ENCODE measurements around the gene PPP2R5C.

The PPP2R5C gene

DNA sequence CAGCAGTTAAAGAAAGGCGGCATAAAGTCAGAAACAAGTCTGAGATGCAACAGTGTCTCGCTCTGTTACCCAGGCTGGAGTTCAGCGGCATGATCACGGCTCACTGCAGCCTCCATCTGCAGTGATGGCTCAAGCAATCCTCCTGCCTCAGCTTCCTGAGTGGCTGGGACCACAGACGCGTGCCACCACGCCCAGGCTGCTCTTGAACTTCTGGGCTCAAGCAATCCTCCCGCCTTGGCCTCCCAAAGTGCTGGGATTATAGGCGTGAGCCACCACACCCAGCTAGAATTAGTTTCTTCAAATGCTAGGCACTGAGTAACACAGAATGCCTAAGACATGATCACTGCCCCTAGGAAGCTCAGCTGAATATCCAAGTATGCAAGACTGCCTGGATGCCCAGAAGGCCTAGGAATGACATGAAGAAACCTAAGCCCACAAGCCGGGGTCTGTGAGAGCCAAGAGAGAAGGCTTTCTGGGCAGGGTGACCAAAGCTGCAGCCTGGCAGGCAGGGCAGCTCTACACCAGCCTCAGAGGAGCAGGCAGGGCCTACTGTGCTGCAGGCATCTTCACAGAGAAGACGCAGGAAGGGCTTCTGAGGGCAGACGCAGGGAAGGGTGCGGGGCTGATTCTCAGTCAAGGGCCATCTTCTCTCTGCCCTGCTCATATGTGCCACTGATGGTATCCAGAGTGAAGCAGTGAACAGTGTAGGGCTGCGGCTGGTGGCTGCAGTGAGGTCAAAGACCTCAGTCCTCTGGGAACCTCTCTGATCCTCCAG, 4.3 kb upstream of the PPP2R5C start:
- DNase-seq: no peak

DNA sequence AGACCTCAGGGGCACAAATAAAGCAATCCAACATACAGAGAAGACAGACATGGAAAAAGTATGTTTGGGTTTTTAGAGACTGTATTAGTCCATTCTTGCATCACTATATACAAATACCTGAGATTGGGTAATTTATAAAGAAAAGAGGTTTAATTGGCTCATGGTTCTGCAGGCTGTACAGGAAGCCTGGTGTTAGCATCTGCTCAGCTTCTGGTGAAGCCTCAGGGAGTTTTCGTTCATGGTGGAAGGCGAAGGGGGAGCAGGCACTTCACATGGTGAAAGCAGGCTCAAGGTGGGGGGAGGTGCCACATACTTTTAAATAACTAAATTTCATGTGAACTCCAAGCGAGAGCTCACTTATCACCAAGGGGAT, 3.7 kb upstream of the PPP2R5C start:
- DNase-seq: no peak

DNA sequence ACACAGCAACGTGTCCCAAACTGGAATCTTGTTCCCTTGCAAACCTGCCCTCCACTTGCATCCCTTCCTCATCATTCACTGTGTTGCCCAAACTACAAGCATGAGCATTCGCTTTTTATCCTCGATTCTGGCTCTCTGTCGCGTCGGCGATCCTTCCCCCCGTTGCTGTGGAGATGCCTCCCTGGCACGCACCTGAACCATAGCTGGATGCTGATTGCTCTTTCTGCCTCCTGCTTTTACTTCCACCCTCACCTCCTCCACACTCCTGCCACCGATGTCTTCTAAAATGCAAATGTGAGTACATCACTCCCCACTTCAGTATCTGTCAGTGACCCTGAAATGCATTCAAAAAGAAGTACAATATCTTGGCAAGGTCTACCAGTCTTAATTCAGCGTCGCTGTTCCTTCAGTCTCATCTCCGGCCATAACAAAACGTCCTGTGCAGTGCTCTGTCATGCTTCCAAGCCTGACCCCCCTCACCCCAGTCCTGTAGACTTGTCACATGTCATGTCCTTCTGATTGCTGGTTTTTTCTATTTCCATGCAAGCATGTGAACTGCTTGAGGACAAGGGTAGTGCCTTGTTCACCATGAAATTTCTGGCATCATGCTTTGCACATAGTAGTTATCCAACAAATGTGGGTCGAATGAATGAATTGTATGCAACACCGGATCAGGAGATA, 2.5 kb upstream of the PPP2R5C start:
- DNase-seq: no peak

DNA sequence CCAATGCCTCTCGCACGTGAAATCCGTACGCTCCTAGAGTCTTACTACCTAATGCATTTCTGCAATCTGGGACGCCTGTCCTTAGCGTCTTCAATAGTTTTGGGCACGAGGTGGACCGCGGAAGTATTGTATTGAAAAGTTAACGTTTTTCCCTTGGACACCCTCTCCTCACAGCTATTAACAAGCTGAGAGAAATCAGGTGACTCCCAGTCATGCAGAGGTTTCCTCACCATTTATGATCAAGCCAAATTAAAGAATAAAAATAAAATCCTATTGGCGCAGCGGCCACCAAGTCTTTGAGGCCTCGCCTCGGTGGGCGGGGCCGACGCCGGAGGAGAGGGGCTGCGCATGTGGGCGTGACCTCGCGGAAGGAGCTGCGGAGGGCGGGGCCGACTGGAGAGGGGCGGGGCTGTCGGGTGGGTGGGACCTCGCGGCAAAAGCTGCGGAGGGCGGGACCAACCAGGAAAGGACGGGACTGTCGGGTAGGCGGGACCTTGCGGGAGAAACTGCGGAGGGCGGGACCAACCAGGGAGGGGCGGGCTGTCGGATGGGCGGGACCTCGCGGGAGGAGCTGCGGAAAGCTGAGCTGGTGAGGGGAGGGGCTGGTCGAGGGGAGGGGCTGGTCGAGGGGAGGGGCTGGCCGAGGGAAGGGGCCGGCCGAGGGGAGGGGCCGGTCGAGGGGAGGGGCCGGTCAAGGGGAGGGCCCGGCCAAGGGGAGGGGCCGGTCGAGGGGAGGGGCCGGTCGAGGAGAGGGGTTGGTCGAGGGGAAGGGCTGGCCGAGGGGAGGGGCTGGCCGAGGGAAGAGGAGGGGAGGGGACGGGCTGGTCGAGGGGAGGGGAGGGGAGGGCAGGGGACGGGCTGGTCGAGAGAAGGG, 1.1 kb upstream of the PPP2R5C start:
- DNase-seq: peak; percentile 92

DNA sequence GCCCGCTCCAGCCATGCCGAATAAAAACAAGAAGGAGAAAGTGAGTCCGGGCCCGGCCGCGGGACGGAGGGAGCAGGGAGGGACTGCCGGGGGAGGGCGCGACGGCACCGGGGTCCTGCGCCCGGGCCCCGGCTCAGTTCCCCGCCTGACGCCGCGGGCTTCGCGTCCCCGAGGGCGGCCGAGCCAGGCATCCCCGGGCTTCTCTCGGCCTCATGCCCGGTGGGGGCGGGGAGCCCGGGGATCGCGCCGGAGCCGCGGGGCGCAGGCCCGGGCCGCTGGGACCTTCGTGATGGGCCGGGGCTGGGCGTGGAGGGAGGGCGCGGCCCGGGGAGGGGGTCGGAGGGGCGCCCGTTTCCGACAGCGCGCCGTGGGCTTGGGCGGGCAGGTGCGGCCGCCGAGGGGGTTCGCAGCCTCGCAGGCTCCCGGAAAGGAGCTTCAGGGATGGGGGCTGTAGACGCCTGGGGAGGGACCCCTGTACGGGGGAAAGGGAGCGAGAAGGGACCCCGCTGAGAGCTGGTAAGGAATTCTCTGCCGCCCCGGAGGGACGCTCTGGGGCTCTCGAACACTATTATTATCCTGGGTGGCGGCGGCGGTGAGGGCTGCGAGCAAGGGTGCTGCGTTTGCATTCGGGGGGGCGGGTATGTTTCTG, 496 bp downstream of the PPP2R5C start:
- DNase-seq: peak; percentile 6

DNA sequence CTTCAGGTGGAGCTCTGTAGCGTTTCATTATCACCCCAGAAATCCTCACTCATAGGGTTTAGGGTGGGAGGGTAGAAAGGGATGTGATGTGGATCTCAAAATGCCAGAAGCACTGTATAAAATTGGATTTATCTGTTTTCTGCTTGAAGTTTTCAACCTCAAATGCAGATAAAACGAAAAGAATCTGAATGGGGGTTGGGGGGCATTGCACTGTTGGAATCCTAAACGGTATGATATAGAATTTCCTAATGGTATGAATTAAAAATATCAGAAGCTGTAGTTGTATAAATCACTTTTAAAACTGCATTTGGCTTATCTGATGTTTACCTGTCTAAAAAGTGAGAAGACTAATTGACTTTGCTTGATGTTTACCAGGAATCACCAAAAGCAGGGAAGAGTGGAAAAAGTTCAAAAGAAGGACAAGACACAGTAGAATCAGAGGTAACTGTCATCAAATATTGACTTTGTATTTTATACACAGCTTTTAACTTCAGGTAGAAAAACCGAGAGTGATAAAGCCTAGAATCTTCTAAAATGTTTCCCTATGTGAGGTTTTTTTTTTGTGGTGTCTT, 1.1 kb downstream of the PPP2R5C start:
- no peak for DNase-seq

DNA sequence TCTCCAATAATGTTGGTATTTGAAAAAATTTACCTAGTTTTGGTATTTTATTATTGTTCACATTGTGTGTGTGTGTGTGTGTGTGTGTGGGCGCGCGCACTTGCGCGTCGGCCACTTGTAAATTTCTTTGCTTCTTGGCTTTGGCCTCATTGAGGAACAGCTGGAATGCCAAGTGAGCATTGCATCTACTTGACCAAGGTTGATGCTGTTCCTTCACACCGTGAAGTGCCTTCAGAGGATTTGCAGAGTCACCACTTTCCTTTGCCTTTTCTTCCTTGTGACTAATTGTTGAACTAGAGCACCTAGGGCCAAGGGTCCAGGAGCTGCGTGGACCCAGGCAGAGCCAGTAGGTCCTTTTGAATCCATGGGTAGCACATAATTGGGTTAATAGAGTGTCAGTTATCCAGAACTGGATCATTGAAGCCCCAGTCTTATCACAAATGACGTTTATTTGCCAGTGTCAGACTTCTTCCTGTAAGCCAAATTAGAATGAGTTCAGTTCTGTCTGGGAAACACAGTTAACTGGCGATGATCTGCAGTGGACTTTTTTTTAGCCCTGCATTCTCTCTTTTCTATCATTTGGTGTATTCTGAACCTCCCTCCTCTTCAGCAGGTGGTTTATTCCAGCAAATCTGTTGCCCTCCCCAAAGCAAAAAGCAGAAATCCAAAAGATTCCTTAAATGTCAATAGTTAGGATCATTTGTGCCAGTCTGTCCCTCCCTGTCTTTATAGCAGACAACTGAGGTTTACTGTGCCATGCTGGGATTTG, 2.6 kb downstream of the PPP2R5C start:
- no peak for DNase-seq

DNA sequence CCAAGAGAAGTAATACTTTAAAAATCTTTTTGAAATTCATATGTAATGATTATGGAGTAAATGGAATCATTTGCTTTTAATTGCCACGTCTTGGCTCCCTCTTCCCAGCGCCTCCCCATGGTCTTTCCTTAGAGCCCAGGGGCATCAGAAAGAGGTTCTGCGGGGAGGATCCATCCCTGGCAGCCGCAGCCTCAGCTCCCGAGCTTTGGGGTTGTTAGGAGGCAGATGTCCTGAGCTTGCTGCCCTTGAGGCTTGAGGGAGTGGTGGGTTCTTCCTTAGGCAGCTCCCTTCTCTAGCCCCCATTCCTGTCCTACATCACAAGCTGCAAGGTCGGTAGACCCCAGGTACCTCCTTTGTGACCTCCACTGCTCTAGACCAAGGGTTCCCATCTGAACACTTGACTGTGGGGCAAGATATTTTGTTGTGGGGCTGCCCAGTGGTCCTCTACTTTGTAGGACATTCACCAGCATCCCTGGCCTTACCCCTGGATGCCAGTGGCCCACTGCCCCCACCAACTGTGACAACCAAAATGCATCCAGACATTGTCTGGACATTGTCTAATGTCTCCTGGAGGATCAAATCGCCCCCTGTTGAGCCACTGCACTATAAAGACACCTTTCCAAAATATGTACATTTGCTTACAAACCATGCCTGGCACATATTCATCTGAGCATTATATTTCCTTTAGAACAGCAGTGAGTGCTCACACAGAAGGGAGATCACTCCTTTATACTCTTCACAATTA, 6.3 kb downstream of the PPP2R5C start:
- DNase-seq: no peak

DNA sequence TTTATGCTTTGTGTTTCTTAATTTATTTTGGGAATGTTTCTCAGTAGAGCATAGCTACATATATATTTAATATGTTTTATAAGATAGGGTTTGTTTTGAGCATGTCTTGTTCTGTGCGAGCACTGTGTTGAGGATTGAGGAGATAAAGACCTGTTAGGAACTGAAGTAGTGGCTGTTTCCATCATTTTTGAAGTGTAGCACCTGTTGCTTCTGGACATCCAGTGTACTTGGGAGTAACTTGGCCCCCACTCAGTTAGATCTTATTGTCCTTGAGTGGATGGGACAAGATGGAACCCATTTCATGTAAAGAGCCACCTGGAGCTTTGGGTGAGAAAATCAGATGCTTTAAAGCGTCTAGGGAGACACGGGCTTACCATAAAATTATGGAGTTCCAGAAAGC, 8.7 kb downstream of the PPP2R5C start:
- no peak for DNase-seq

DNA sequence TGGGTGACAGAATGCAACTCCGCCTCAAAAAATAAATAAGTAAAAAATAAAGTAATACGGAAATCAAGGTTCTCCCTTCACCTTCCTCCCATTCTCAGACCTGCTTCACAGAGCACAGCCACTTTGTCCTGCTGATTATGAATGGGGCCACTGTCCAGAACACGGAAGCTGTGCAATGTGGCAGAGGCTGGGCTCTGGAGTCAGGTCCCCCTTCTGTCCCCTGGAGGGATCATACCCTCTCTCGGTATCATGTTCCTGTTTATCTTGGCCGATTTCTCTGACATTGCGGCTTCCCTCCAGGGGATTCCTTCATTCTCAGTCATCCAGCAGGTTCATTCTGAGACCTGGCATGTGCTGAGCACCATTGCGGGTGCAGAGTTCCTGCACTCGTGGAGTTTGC, 11.3 kb downstream of the PPP2R5C start:
- DNase-seq: no peak

DNA sequence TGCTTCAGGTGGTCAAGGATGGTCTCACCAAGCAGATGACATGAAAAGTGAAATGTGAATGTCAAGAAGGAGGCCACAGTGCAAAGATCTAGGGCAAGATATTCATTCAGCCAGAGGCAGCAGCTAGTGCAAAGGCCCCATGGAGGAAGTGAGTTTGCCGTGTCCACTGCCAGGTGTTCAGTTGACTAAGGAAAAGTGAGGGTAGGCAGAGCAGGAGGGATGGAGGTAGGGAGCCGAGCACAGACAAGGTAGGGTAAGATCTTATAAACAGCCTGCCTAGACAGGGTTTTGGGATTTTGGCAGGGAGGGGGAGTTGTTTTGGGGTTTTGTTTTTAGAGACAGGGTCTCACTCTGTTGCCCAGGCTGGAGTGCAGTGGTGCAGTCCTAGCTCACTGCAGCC, 11.9 kb downstream of the PPP2R5C start:
- DNase-seq: no peak

DNA sequence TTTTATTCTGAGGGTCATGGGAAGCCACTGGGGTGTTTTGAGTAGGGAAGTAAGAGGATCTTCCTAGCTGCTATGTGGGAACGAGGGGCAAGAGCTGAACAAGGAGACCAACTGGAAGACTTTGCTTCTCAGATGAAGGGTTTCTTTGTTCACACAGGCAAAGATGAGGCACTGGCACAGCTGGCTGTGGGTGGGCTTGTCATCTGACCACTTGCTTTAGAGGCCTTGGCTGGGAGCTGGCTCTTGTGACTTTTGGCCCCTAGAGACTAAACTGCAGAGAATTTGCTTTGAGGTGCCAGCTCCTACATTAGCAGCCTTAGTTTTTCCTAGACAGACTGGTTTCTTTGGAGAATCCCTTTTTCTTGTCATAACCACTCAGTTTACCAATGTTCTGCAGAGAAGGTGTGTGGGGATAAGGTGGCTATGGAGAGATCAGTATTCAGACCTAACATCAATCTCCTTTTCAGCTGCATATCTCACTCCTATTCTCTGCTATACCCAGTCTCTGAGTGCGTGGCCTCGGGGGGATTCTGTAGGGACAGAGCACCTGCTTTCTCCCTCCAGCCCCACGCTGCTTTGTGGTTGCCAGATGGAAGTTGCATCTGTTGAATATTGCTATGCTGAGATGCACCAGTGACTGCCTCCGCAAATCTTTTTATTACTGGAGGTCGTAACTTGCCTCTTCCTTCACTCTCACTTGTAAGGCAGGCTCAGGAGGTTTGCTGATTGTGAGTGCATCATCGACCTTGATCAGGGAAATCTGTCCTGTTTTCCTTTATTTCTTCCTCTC, 12.7 kb downstream of the PPP2R5C start:
- DNase-seq: peak; percentile 11

DNA sequence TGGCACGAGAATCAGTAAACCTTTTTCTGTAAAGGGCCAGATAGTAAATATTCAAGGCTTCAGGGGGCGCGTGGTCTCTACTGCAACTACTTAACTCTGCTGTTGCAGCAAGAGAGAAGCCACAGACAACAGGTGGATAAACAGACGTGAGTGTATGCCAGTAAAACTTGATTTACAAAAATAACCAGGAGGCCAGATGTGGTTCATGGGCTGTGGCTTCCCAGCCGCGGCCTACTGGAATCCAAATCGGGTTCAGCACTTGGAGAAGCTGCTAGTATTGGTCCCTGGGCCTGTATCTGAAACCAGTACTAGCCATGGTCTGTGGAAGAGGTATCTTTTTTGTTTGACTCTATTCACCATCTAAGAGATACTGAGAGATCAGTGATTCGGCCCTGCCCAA, 13.3 kb downstream of the PPP2R5C start:
- no peak for DNase-seq

DNA sequence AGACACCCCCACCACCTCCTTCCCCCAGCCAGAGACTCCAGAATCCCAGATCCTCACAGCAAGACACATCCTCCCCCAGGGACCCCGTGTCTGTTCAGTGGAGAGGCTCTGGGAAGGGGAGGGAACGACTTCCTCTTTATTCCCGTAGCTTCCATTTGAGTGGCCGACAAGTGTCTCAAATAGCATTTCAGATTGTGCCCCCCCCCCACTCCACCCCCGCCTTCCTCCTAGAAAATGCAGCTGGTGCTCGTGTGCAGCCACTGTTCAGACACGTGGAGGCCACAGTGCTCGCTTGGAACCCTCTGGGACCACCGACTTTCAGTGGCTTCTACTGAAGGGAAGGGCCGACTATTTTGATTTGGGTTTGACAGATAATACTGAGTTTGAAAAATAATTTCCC, 14.3 kb downstream of the PPP2R5C start:
- no peak for DNase-seq

DNA sequence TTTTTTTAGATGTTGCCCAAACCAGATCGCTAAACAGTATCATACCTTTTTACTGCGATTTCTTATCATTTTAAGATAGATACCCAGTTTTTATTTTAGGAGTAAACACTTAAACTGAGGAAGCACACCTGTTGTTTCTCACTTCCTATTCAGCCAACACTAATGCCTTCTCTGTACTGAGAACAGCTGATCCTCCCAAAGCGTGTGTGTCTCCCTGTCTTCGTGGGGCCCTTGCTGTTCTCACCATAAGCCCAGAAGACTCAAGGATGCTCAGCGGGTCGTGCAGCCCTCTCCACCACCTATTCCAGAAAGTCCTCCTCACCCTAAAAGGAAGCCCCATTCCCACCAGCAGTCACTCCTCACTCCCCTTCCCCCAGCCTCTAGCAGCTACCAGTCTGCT, 14.8 kb downstream of the PPP2R5C start:
- DNase-seq: no peak

DNA sequence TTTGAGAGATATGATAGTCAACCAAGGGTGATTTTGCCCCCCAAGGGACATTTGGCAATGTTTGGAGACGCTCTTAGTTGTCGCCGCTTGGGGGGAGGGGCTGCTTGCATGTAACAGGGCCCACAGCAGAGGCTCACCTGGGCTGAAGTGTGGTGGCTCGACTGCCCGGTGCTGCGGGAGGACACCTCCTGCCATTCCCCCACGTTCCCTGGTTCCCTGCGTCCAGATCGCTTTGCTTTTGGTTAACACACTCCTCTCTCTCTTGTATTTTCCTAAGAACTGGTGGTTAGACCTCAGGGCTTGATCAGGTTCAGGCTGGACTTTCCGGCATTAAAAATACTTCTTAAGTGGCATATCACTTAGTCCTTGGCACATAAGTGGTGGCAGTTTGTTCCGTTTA, 18.9 kb downstream of the PPP2R5C start:
- DNase-seq: no peak

DNA sequence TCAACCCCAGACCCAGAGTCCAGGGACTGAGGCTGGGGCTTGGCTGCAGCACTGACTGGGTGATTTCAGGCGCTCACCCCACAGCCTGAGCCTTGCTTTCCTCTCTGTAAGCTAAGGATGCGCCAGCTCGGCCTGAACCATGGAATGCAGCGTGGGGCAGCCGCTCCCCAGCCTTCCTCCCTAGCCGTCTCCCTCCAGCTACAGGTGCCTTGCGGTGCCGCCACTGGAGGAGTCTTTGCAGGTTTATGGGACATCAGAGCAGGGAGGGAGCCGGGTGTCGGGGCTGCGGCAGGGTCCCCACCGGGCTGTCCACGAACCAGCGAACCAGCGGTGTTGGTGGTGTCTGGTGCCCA, 19.4 kb downstream of the PPP2R5C start:
- DNase-seq: no peak

DNA sequence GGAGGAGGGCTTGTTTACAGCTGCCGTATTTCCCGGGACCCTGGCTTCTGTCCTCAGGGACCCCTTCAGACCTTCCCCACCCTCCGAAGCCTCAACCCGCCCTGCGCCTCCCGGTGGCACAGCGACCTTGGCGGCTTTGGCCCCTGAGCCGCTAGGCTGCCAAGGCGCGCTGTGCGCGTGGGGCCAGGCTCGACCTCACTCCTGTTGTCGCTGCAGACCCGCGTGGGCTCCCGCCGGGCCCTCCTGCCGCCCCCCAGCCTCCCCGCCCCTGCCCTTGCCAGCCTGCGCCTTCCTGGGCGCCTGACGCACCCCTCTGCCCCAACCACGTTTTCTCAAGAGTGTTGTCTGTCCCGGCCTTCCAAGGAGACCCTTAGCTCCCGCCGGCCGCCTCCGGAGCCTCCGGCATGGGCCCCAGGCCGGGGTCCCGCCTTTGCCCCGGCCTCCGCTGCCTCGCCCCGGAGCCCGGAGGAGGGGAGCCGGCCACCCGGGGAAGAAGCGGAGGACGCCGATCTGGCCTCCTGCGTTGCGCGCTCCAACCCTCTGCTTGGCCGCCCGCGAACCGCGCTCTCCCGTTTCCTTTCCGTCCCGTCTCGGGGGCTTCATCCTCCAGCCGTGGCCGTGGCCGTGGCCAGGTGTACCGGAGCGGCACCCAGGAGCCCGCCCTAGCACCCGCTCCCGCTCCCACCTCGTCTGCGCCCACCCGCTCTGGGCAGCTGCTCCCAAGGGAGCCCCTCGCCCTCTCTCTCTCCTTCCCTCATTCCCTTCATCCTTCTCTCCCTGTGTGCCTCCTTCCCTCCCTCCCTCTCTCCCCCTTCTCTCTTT, 19.9 kb downstream of the PPP2R5C start:
- DNase-seq: no peak

DNA sequence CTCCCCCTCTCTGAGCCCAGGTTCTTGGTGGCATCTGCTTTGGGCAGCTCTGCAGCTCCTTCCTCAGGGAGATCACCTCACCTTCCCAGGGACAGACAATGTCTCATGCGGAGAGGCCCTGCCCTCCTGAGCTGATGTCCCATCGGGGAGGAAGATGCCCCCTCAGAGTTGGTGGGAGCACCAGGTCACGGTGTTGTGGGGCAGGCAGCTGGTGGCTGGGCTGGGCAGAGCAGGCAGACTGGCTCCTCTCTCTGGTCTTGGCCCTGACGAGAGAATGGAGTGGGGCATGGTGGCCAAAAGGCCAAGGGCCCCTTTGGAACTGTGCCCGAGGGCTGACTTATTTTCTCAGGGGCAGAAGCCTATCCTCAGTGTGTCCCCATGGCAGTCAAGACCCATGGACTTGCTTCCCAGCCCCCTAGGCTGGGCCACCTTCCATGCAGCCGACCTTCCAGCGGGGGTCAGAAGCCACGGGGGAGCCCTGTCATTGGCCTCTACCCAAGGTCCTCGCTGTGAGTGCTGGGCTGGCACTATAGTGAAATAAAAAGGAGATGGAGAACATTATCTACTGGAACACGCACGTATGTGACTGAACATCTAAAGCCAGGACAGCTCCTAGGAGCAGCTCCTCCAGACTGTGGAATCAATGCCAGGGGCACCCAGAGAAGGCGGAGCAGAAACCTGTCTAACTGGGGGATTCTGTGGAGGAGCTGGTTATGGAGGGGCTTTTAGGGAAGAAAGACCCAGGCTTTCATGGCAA, 21.9 kb downstream of the PPP2R5C start:
- DNase-seq: no peak
